Retinal pigment epithelial cell (primary cell): ENCODE measurements around the gene PIH1D1.

Experiments
- DNase-seq: peaks from one replicate; pipeline ENCODE4 v3.0.0-alpha.2; 2010; ENCODE audit warnings: low read depth
- H3K4me3 ChIP-seq: 2 replicates; pipeline ENCODE4 v1.5.1; 2011; ENCODE audit warnings: mild to moderate bottlenecking, low read length, control low read depth, moderate library complexity
- CTCF ChIP-seq: conservative IDR thresholded peaks from 2 replicates; pipeline ENCODE4 v1.5.1; 2011; ENCODE audit warnings: low read depth, low read length, control low read depth, inconsistent platforms

PIH1D1 gene

GRCh38 chr19:49396738-49397505 lies 54.7 kb downstream of the PIH1D1 start:
- DNase-seq, result no peak
- no peak overlapping the region for H3K4me3 ChIP-seq
- TF ChIP-seq CTCF, result no peak
